Calu3 (cell line): ENCODE measurements around the gene EEPD1. TPM values are rescaled to one million over a fixed set of nuclear protein-coding genes. Genes with fewer than 3 reads are reported as not detected.

ENCODE experiments used
- BruUV-seq: library from RNA; stranded (reverse); fragments of 400-500 nt; replicated peaks from 2 replicates; lab custom pipeline; 2021; lab: Mats Ljungman, UMichigan
- CTCF ChIA-PET: fragments of 300-600 bp; sonication (Branson Sonifier 250); formaldehyde crosslinking; loops from one replicate; lab custom pipeline; 2022; ENCODE audit warnings: antibody characterized with exemption; lab: Charles Lee
- DNase-seq: peaks from one replicate; pipeline ENCODE4 v3.0.0; 2022
- H3K27ac Mint-ChIP-seq: one replicate; pipeline ENCODE4 v1.8.0; 2022; ENCODE audit warnings: mixed read lengths; ENCODE audit not compliant: unreplicated experiment
- H3K27me3 Mint-ChIP-seq: one replicate; pipeline ENCODE4 v1.8.0; 2022; ENCODE audit warnings: mixed read lengths; ENCODE audit not compliant: unreplicated experiment
- H3K36me3 Mint-ChIP-seq: one replicate; pipeline ENCODE4 v1.8.0; 2022; ENCODE audit warnings: mild to moderate bottlenecking, moderate library complexity, mixed read lengths; ENCODE audit not compliant: insufficient read depth, unreplicated experiment
- H3K4me1 Mint-ChIP-seq: one replicate; pipeline ENCODE4 v1.8.0; 2022; ENCODE audit warnings: mild to moderate bottlenecking, low read depth, mixed read lengths; ENCODE audit not compliant: unreplicated experiment
- H3K4me3 Mint-ChIP-seq: one replicate; pipeline ENCODE4 v1.8.0; 2022; ENCODE audit warnings: mild to moderate bottlenecking, low read depth, moderate library complexity, mixed read lengths; ENCODE audit not compliant: unreplicated experiment
- H3K9me3 Mint-ChIP-seq: one replicate; pipeline ENCODE4 v1.8.0; 2022; ENCODE audit warnings: low read depth, mixed read lengths; ENCODE audit not compliant: unreplicated experiment
- intact Hi-C: fragments of 100-400 bp; cut with micrococcal nuclease; formaldehyde crosslinking; loops from one replicate; pipeline ENCODE4 v1.10.0; 2022; ENCODE audit not compliant: unreplicated experiment
- total RNA-seq: library from RNA; stranded (reverse); gene quantifications from 2 replicates; pipeline ENCODE4 v1.2.3, GENCODE V29; 2022
- TF ChIP-seq, protein P1 (sequence below): fragments of 200-600 bp; IDR thresholded peaks from one replicate; pipeline ENCODE4 v1.8.0; 2022; ENCODE audit warnings: antibody characterized with exemption; ENCODE audit not compliant: unreplicated experiment

The EEPD1 gene
- total RNA-seq, 1 experiment from 2014 or later = 48.8 TPM

DNA sequence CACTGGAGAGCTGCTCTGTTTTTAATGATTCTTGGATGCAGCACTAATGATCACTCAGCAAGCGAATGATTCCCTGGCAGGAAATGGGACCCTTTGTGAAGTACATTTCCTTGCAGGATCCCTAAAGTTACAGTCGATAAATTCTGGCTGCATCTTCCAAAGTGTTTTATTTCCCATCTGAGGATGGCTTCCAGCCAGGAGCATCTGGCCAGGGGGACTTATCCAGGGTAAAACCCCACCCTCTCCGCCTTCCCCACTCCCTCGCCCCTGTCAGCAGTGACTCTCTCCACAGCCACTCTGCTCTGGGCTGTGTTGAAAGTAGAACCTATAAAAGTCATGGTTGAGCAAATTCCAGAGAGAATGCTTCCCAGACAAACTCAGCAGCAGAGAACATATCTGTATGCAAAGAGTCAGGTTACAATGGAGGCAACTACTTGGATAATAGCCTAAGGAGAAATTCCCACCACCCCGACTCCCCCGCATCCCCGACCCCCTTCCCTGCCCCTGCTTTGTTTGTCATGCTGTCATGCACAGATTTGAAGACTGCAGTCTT is 125.6 kb downstream of the EEPD1 start:
- intact Hi-C loops = no loop called here
- Mint-ChIP-seq H3K9me3 (no peaks in the 10 kb centered on the region), H3K4me3 (peak overlapping the region; percentile 72), H3K27ac (peak overlapping the region; percentile 74), H3K27me3 (no peaks in the 10 kb centered on the region), H3K4me1 (peaks cover 87% of the 10 kb centered on the region), H3K36me3 (peaks cover 44% of the 10 kb centered on the region)
- no TSS peak for BruUV-seq
- CTCF ChIA-PET = interaction anchor here (0.7 kb wide), 1 partner anchor 11 kb away, joined by 3 read pairs; no protein-coding TSS in a partner anchor
- DNase-seq = no peak
- TF ChIP-seq, protein P1, sequence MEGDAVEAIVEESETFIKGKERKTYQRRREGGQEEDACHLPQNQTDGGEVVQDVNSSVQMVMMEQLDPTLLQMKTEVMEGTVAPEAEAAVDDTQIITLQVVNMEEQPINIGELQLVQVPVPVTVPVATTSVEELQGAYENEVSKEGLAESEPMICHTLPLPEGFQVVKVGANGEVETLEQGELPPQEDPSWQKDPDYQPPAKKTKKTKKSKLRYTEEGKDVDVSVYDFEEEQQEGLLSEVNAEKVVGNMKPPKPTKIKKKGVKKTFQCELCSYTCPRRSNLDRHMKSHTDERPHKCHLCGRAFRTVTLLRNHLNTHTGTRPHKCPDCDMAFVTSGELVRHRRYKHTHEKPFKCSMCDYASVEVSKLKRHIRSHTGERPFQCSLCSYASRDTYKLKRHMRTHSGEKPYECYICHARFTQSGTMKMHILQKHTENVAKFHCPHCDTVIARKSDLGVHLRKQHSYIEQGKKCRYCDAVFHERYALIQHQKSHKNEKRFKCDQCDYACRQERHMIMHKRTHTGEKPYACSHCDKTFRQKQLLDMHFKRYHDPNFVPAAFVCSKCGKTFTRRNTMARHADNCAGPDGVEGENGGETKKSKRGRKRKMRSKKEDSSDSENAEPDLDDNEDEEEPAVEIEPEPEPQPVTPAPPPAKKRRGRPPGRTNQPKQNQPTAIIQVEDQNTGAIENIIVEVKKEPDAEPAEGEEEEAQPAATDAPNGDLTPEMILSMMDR = no peak

DNA sequence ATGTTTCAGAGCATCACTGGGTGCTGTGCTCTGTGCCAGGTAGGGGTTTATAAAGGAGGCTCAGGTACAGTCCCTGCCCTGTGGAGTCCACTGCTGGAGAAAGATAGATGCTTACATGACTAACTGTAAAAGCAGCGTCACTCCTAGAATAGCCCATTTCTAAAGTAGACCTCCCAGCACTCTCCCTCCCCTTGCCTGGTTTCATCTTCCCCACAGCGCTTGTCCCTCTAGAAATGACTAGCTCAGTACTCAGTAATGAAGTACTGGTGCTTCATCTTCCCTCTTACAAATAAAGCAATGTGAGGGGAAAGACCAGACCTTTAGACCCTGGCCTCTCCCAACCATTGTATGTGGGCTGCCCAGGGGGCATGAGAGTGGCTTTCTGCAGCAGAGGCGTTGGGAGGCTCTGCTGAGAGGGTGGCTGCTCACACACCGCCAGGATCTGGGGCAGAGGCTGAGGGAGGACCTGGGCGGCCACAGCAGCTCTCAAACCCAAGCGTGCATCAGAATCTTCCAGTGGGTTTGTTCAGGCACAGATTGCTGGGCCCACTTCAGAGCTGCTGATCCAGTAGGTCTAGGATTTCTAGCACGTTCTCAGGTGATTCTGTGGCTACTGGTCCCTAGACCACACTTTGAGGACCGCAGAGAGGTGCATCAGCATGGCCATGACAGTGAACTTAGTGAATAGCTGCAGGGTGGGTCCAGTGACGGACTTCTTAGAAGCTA is 126.3 kb downstream of the EEPD1 start:
- intact Hi-C loops = no loop called here
- no TSS peak for BruUV-seq
- H3K27me3 Mint-ChIP-seq = no peaks in the 10 kb centered on the region
- no peaks in the 10 kb centered on the region for H3K9me3 Mint-ChIP-seq
- TF ChIP-seq, protein P1 = no peak
- DNase-seq = no peak
- peak overlapping the region; percentile 74 for H3K27ac Mint-ChIP-seq
- CTCF ChIA-PET = interaction anchor here (0.7 to 1.2 kb wide), 2 partner anchors 10 to 258 kb away, joined by 3 read pairs; no protein-coding TSS in a partner anchor
- H3K4me1 Mint-ChIP-seq = peaks cover 87% of the 10 kb centered on the region
- H3K36me3 Mint-ChIP-seq = peaks cover 50% of the 10 kb centered on the region
- peak overlapping the region; percentile 72 for H3K4me3 Mint-ChIP-seq

DNA sequence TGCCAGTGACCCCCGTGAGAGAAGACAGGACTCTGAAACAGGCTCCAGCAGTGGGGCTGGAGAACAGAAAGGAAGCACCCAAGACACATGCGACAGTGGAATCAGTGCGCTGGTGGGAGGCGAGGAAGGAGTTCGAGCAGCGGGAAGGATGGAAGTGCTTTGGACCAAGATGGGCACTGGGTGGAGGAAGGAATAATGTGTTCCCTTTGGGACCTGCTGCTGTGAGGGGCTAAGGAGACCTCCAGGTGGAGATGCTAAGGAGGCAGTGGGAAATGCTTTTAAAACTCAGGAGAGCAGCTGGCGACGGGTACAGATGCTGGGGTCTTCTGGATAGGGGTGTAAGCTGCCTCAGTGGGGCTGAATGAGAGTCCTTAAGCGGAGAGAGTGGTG is 126.9 kb downstream of the EEPD1 start:
- Mint-ChIP-seq H3K4me1 (peaks cover 85% of the 10 kb centered on the region), H3K4me3 (peak overlapping the region; percentile 72), H3K27ac (peak overlapping the region; percentile 74), H3K27me3 (no peaks in the 10 kb centered on the region), H3K9me3 (no peaks in the 10 kb centered on the region), H3K36me3 (peaks cover 54% of the 10 kb centered on the region)
- TF ChIP-seq, protein P1 = no peak
- CTCF ChIA-PET = interaction anchor here (1.2 kb wide), 1 partner anchor 259 kb away, joined by 3 read pairs; no protein-coding TSS in a partner anchor
- BruUV-seq = no TSS peak
- no peak for DNase-seq
- intact Hi-C loops = no loop called here

DNA sequence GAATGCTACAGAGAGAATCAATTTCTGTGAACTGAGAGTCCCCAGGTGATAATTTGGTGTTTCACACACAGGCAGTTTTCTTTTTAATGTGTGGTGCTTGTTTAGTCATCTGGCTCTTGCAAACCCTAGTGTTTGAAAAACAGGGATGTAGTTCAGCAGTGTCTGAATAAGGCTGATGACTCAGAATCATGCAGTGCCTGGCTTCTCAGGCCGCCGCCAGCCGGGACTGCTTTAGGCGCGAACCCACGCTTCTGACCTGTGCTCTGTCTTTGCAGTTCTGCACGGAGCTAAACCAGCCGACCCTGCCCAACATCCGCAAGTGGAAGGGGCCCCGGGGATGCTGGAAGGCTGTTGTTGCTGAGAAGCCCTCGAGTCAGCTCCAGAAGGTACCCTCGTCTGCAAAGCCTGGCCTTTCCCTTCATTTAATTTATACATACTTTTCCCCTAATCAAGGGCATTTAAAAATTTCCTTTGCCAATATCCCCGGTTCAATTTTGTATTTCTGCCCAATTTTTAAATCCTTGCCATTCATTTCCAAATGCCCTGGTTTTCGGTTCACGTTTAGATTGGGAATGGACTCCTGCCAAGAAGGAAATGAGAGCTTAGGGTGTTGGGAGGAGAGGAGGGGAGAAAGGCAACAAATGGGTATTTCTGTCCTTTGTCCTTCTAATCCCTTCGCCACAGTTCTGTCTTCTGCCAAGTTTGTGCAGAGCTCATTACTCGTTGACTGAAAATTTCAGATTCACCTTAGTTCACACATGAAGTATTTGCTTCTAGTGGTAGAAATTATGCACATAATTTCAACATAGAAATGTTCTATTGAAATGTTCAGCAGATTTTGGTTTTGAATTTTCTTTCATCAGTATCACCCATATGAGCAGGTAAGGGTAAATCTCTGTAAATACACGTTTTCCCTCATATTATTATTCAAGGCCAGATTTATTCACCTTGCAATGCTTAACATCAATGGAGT is 128.1 kb downstream of the EEPD1 start:
- CTCF ChIA-PET = interaction anchor here (0.6 to 2.4 kb wide), 4 partner anchors 8 to 38 kb away, joined by 3 to 14 read pairs (median 8); no protein-coding TSS in a partner anchor
- peak overlapping the region; percentile 72 for H3K4me3 Mint-ChIP-seq
- H3K27me3 Mint-ChIP-seq = no peaks in the 10 kb centered on the region
- H3K9me3 Mint-ChIP-seq = no peaks in the 10 kb centered on the region
- H3K4me1 Mint-ChIP-seq = peaks cover 85% of the 10 kb centered on the region
- TSS peak; percentile 89 for BruUV-seq
- H3K36me3 Mint-ChIP-seq = peaks cover 55% of the 10 kb centered on the region
- intact Hi-C loops = no loop called here
- DNase-seq = peak; percentile 86
- peak overlapping the region; percentile 74 for H3K27ac Mint-ChIP-seq
- TF ChIP-seq, protein P1 = no peak
